HG02763 (cell line): Measurements from ENCODE around the gene SCUBE2.

Experiments
- ATAC-seq: cut with Tn5 transposase; IDR thresholded peaks from one replicate; pipeline ENCODE4 v1.9.1; 2021; ENCODE audit warnings: mild to moderate bottlenecking, moderate library complexity; ENCODE audit not compliant: unreplicated experiment

Gene SCUBE2

DNA sequence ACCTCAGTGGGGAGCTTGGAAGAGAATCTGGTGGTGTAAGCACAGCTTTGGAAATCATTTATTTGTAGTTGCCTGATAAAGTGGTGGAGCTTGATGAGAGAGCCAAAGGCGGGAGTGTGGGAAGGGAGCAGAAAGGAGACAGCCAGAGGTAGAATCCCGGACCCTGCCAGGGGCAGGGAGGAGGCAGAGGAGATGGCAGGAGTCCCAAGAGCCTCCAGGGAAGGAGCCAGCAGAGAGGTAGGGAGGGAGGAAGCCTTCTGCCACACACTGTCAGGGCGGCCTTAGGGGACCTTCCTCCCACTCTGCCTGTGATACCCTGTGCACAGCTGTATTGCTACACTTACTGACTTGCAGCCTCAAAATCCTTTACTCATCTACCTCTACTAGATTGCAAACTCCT, 15.4 kb downstream of the SCUBE2 start:
- no peak for ATAC-seq

DNA sequence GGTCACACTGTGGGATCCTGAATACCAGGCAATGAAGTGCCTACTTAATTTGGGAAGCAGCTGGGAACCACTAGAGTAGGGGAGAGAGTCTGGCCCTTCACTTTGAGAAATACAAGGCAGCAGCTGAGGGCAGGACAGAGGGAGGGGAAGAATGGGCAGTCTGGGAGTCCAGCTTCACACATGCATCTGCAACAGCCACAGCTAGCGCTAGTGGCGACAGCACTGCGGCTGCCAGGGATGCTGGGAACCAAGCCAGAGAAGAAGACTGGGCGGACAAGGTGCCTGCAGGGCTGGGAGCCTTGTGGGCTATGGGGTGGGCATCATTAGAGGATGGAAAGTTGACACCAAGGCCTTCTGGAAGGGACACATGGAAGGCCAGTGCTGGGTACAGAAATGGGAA, 15.8 kb downstream of the SCUBE2 start:
- no peak for ATAC-seq

DNA sequence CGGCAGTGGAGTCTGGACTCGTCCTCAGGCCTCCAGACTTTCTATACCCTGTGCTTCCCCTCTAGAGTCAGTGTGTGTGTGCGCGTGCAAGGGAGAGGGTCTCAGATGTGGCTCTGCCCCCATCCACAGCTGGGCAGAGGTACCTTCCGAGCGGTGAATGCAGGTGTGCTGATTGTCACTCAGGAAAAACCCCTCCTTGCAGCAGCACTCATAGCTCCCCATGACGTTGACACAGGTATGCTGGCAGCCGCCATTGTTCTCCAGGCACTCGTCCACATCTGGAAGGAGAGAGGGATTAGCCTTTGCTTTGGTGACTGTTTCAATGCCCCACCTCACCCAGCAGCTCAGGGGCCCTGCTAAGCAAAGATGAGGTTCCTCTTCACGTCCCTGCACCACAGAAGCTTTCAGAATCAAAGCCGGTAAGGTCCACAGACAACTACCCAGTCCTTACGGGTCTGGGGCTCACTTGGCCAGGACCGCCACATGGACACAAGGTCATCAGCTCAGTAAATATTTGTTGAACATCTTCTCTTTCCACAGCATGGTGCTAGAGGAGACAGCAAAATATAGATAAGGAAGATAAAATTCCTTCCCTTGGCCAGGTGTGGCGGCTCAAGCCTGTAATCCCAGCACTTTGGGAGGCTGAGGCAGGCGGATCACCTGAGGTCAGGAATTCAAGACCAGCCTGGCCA, 16.9 kb downstream of the SCUBE2 start:
- ATAC-seq, result no peak

DNA sequence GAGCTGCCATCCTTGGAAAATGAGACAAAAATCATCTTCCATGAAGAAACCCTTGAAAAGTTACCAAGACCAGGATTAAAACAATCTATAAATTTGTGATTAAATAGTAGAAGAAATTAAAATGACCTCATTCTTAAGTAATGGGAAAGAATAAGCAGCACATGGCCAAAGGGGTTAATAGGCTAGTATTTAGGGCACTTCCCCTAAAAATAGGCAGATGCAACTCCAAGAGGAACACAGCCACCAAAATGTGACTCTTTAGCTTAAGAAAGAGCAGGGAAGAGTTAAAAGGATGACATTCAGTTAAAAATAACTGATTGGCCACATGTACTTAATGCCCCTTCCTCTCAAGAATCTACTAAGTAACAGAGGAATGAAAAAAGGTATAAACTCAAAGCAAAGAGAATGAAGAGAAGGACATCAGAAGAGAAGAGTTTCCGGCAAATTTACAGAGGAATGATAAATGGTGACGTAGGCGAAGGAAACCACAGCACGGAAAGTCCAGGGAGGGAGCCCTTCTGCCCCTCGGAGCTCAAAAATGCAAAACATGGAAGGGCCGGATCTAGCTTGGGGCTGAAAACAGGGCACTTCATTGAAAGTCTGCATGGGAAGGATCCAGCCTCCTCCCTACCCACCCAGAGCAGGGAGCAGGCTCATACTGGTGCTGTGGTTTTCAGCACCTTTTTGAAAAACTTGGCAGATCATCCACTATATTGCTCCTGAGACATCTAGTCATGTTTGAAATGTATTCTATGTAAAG, 17.8 kb downstream of the SCUBE2 start:
- no peak for ATAC-seq

DNA sequence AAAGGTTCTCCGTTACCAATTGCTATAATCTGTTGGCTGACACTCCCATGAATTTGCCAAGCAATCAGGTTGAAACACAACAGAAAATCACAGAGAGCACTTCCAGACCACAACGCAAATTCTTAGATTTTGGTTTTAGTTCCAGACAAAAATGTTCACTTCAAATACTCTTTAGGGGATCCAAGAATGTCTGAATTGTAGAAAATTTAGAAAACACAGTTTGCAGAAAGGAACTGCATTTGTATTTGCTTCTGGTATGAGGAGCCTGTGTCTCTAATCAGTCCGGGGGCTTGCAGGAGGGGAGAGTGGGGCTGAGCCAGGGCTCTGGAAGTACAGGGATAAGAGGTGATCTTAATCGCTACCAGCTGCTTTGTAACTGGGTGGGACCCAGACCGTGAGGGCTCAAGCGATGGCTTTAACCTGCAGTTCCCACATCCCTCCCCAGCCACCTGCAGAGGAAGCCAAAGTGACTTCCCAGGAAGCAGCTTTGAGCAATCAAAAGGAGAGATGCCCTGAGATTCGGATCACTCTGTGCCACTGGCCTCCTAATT, 18.7 kb downstream of the SCUBE2 start:
- no peak for ATAC-seq

DNA sequence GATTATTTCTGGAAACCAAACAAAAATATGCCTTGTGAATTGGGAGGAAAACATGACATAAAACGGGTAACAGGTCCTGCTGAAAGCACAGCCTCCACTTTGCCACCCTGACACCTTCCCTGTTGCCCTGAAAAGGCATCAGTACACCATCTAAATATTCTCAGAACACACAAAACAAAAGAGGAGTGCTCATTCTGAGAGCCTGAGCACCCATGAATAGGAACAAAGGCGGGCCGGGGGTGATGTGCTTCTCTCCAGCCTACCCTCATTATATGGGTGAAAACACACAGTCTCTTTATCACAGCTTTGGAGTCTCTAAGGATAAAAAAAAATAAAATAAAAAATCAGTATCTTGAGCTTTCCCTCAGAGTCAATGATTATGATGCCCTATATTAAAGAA, 19.7 kb downstream of the SCUBE2 start:
- ATAC-seq, result no peak

DNA sequence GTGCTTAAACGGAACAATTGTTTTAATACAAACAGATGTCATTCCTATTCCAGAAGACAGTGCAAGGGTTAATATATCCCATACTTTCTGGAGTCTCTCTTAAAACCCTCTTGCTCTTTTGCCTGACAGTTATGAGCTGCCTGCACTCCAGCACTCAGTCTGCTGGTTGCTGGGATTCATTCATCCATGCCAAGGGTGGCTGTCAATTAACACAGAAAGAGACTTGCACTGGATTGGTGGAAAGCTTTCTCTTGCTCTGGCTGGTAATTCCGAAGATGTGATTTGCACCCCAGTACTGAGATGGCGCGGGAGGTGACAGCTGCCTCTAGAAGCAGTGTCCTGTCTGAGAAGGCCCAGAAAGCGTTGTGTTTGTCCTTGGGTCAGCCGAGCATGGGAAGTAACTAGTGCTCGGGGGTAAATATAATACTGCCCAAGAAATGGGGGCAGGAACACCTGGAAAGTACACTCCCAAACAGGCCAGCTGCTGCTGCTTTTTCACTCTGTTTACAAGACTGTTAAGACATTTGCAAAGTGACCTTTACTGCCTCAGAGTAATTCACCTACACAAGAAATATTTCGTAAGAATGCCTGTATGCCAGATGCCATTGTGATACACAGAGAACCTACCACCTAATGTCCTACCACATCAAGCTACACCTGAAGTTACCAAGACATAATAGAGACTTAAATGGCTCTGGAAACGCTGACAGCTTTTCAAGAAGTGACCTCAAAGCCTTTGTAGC, 20.5 kb downstream of the SCUBE2 start:
- no peak for ATAC-seq

DNA sequence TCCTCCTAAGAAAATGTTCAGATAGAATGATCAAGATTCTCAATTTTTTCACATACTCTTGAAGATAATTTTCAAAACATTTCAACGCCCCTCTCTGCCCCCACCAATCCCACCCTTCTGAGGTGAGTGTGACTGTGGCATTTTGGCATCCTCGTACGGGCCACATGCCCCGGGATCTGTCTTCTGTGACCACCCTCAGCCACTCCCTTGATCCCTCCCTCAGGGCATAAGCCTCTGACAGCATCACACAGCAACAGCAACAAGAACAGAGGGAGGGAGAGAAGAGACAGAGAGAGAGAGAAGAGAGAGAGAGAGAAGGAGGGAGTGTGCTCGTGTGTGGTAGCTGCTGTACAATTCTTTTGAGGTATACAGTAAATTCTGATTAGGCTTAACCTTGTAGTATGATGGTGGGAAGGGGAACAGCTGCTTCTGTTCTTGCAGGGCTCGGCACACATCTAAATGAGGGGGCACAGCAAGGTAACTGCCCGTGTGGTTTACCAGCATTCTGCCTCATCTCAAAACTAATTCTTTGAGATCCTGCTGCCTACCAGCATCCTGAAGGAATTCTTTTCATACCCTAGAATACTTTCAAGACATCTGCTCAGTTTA, 21.4 kb downstream of the SCUBE2 start:
- ATAC-seq, result no peak

DNA sequence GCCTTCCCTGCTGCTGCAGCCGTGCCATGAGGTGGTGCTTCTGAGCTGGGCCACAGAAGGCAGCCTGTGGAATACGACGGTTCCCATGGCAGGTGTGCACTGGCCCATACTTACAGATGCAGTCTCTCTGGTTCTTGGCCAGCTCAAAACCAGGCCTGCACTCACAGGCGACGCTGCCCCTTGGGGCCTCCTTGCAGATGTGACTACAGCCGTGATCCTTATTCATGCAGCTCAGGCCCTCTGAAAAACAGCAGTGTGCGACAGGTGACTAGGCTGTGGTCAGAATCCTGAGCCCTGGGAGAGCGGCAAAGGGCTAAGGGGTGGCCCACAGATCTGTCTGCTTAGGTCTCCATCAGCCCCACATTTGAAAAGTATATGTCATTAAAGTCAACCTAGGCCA, 22.1 kb downstream of the SCUBE2 start:
- no peak for ATAC-seq

DNA sequence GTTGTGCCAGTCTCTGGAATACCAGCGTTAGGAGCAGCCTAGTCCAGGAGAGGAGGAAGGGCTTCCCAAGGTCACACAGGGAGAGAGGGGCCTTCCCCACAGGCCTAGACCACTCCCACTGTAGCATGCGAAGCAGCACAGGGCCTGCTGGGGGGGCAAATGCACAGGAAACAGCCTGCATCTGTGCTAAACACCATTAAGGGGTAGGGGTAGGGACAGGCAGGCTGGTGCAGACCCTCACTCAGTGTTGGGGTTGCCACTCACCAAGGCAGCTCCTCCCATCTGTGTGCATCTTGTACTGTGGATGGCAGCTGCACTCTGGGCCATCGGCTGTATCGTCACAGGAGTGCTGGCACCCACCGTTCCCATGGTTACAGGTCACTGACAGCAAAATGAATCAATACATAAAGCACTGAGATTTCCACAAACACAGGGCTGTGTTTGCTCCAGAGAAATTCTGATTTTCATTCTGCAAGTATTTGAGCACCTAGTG, 24.9 kb downstream of the SCUBE2 start:
- no peak for ATAC-seq

DNA sequence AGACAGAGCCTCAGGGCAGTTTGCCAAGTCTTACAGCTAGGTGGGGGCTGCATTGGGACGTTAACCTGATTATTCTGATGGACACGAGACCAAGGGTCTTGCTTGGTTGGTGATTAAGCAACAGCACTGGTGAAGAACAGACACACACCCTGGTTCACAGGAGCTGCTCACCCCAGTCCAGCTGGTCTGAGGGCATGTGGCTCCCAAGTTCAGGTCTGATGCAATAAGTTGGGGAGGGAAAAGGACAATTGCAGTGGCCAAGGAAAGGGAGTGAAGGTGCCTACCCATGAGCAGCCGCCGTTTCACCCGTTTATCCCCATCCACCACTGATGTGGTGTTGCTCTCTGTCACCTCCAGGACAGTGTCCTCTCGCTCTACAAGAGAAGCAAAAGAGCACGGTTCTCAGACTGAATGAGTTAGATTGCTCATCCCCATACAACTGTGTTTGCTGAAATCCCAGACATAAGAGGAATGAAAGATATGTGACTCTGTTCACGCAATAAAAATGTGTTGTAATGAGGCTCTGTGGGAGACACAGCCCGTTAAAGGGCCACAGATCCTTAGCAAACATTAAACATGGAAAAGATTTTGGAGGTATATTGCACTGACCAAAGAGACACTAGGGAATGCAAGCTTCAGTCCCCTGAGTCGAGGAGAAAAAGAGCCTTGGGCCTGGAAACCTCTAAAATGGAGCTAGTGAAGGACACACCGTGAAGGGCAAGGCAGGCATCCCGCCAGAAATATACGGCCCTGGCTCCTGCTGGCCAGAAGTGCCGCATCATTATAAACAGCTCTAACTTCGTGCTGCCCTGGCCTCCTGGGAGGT, 25.6 kb downstream of the SCUBE2 start:
- no peak for ATAC-seq

DNA sequence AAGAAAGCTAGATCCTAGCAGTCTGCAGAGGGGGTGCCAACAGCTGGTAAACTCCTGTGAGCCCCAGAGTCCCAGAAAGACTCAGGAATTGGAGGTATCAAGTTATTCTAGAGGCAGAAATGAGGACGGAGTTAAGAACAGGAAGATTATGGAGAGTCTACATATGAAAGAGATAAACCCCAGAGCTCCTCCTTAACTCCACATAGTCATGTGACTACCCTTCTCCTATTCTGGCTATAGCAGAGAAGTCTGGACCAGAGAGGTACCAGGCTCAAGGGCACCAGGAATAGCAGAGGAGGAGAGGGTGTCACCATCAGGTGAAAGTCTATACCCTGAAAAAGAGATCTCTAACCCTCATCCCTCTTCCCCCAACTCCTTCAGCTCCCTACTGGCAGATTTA, 29.6 kb downstream of the SCUBE2 start:
- no peak for ATAC-seq

DNA sequence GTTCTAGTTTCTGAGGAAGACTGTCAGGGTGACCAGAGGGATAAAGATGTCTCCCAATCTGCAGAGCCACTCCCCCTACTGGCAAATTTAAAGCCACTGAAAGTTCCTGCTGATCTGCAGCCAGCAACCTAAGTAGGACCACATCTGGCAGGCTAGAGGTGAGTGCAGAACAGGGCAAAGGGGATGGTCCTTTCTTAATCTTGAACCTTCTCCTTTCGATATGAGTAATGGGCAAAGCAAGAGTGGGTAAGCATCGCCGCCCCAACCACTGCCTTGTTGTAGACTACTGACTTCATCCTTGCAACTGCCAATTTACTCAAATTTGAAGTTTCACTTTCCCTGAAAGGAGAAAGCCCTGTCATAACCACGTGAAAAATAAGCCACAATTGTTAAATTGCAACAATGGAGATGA, 30.7 kb downstream of the SCUBE2 start:
- peak; percentile 98 for ATAC-seq

DNA sequence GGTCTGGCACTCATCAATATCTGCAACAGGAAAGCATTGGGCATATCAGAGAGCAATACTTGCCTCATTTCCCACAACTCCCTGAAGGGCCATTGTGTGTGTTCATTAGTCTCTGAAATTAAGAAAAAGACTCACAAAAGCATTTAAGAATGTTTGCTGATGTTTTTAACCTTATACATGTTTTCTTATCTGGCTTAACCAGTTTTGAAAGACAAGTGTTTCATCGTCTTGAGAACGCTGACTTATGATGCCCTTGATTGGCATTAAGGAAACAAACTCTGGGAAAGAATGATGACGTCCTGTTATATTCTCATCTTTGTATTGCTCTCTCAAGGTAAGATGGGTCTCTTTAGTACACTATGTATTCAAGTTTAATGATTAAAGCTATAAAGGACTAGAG, 32.0 kb downstream of the SCUBE2 start:
- ATAC-seq, result no peak

DNA sequence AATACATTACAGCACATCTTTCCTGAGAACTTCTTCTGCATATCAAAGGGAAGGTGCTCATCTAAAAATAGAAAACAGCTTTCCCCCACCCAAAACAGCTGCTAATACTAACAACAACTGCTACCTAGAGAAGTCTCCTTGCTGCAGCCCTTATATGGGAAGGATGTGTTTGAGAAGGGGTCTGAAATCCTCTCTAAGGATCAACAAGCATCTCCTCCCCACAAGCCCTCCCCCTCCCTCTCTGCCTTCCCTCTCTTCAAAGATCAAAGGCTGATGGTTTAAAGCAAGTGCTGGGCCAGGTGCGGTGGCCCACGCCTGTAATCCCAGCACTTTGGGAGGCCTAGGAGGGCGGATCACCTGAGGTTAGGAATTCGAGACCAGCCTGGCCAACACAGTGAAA, 33.5 kb downstream of the SCUBE2 start:
- ATAC-seq, result no peak

DNA sequence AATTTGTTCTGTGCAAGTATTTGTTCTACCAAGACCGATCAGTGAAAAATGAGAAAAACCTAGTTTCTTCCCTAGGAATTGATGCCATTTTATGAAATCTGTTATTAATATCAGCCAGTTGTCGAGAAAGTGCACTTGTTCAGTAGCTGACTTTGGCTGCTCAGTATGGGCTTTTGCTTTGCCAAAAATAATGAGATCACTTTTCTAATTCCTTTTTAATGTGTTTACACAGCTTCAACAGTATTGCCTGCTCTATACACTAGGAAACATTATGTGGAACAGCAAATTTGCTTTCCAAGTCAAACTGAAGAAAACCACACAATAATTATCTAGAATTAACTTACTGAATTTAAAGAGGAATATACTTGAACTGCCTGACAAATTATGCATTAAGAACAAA, 34.4 kb downstream of the SCUBE2 start:
- ATAC-seq, result no peak

DNA sequence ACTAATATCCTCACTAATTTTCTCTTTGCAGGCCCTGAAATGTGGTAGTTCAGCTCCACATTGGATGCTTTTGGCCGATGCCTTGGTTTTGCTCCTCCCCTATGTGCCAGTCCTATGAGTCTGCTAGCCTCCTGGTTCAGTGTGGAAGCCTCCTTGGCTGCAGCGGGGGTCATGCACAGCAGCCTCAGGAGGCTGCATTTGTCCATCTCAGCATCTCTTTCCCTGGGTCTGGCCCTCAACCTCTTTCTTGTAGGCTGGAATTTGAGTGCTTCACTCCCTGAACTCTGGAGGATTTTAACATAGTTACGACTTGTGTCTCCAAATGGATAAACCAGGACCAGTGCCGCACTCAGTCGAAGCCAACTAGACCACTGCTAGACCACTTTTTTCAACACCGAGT, 34.9 kb downstream of the SCUBE2 start:
- no peak for ATAC-seq

DNA sequence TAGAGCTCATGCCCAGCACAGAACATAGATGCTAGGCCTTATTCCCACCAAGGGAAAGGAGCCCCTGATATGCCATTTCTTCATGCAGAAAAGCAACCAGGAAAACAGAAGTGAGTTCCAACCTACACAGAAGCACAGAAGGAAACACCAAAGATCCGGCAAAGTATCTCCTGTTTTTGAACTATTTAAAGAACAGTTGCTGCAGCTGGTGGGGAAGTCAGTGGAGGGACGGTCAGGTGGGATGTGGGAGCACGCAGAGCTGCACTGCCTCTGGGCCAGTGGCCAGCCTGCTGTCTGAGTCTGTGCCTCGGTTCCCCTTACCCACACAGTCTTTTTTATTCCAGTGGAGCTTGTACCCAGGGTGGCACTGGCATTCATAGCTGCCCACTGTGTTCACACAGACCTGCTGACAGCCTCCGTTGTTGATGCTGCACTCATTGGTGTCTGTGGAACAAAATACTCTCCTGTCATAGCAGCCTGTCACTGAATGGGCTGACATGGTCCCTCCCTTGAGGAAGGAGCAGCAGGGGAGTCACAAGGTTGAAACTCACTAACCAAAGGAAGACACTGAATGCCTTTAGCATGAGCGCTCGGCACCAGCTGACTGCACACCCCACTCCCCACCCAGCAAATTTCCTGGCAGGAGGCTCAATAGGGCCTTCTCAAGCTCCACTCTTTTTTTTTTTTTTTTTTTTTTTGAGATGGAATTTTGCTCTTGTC, 37.9 kb downstream of the SCUBE2 start:
- ATAC-seq, result no peak

DNA sequence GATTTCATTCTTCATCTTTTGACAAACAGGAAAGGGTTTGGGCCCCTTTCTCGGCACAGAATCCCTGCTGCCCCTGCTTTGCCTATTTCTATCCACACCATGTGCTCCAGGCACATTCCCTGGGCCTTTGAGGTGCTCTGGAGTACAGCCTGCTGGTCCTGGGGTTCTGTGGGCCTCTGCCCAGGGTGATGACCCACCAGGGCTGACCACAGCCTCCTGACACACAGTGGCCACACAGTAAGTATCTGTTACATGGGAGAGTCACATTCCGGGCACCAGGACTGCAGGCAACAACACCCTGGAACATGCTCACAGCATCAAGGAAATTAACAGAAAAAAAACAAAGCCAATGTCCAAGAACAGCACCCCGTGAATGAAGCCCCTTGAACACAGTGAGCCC, 39.1 kb downstream of the SCUBE2 start:
- no peak for ATAC-seq

DNA sequence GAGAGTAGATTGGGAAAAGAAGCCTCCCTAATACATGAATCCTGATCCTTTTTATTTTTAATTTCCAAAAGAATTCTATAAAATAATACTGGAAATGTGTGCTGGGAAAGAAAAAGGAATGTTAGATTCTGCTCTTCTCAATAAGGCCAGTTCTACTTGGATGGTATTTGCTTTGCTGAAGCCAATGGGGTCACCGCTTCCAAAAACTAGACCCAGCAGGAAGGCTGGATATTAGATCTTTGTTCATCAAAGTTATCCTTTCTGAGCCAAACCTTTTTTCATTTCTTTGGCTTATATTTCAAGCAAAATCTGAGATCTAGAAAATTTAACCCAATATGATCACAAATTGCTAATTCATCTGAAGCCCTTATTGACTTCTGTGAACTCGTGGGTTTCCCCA, 41.4 kb downstream of the SCUBE2 start:
- ATAC-seq, result no peak
